Measurements from ENCODE around the gene COL4A1.

Gene COL4A1

GRCh38 chr13:110162866-110163658 is 143.9 kb downstream of the COL4A1 start:
- no peak for DNase-seq (ENCODE audit: low read depth in 2 of 2)

- no peak for DNase-seq (ENCODE audit: low read depth in 2 of 2)
Observed at GRCh38 chr13:110162053-110162452, 144.9 kb downstream of the COL4A1 start.

GRCh38 chr13:110161112-110161882 is 145.7 kb downstream of the COL4A1 start:
- no peak for DNase-seq (ENCODE audit: low read depth in 2 of 2)

- DNase-seq (ENCODE audit: low read depth in 2 of 2) = no peak
Observed at GRCh38 chr13:110158226-110158625, 148.7 kb downstream of the COL4A1 start.

- DNase-seq (ENCODE audit: low read depth in 2 of 2) = no peak
Observed at GRCh38 chr13:110157718-110158117, 149.2 kb downstream of the COL4A1 start.

- DNase-seq (ENCODE audit: low read depth in 2 of 2) = no peak
Observed at GRCh38 chr13:110156301-110157049, 150.5 kb downstream of the COL4A1 start.

GRCh38 chr13:110155072-110155471 is 151.9 kb downstream of the COL4A1 start:
- DNase-seq (ENCODE audit: low read depth in 2 of 2) = no peak

- no peak for DNase-seq (ENCODE audit: low read depth in 2 of 2)
Observed at GRCh38 chr13:110154410-110154933, 152.5 kb downstream of the COL4A1 start.

- DNase-seq (ENCODE audit: low read depth in 2 of 2) = no peak
Observed at GRCh38 chr13:110152351-110152750, 154.6 kb downstream of the COL4A1 start.

GRCh38 chr13:110151462-110151861 is 155.5 kb downstream of the COL4A1 start:
- no peak for DNase-seq (ENCODE audit: low read depth in 2 of 2)

- DNase-seq (ENCODE audit: low read depth in 2 of 2) = no peak
Observed at GRCh38 chr13:110150384-110151101, 156.4 kb downstream of the COL4A1 start.

GRCh38 chr13:110149036-110149435 is 157.9 kb downstream of the COL4A1 start:
- DNase-seq (ENCODE audit: low read depth in 2 of 2) = no peak

- DNase-seq (ENCODE audit: low read depth in 2 of 2) = no peak
Observed at GRCh38 chr13:110140099-110140498, 166.9 kb downstream of the COL4A1 start.

- no peak for DNase-seq (ENCODE audit: low read depth in 2 of 2)
Observed at GRCh38 chr13:110138700-110139036, 168.3 kb downstream of the COL4A1 start.

GRCh38 chr13:110138010-110138699 is 168.8 kb downstream of the COL4A1 start:
- DNase-seq (ENCODE audit: low read depth in 2 of 2) = peak; percentile 65 to 66

GRCh38 chr13:110137680-110138009 is 169.3 kb downstream of the COL4A1 start:
- DNase-seq (ENCODE audit: low read depth in 2 of 2) = no peak

- no peak for DNase-seq (ENCODE audit: low read depth in 2 of 2)
Observed at GRCh38 chr13:110136660-110137585, 170.0 kb downstream of the COL4A1 start.

- no peak for DNase-seq (ENCODE audit: low read depth in 2 of 2)
Observed at GRCh38 chr13:110135977-110136597, 170.9 kb downstream of the COL4A1 start.

- DNase-seq (ENCODE audit: low read depth in 2 of 2) = no peak
Observed at GRCh38 chr13:110134801-110135200, 172.2 kb downstream of the COL4A1 start.
